ENCODE data around the gene OSBPL7.

- TF ChIP-seq CTCF (IDR thresholded peaks at IDR 0.05) (no peak), EZH2 (IDR thresholded peaks at IDR 0.05; ENCODE audit: borderline replicate concordance, insufficient read depth, low read depth, low read length, poor library complexity, severe bottlenecking) (no peak)
Measured at GRCh38 chr17:47839071-47839470, 17.5 kb upstream of the OSBPL7 start.
